Endothelial cell of umbilical vein (primary cell): ENCODE data around the gene GRK6. TPM values are rescaled to one million over a fixed set of nuclear protein-coding genes. Genes with fewer than 3 reads are reported as not detected.

Experiments
- BruUV-seq: library from RNA; stranded (reverse); fragments of 400-500 nt; replicated peaks from 2 replicates; lab custom pipeline; 2021; lab: Mats Ljungman, UMichigan
- CTCF ChIA-PET: fragments of 300-600, 350-600 bp; sonication (Branson Sonifier 250); formaldehyde crosslinking; loops from one replicate; lab custom pipeline; 2021; ENCODE audit warnings: antibody characterized with exemption, inconsistent platforms; lab: Charles Lee
- POLR2A ChIA-PET: fragments of 300-600, 350-600 bp; sonication (Branson Sonifier 250); formaldehyde crosslinking; loops from one replicate; lab custom pipeline; 2021; ENCODE audit warnings: antibody characterized with exemption, inconsistent platforms; lab: Charles Lee
- DNase-seq: peaks from one replicate; pipeline ENCODE4 v3.0.0-alpha.2; 2011; ENCODE audit warnings: low read depth, low spot score
- FAIRE-seq: peaks from 2 replicates; lab custom pipeline; 2011; peaks lifted over from hg19 to GRCh38; lab: Jason Lieb, UNC
- H2AFZ ChIP-seq: 2 replicates; pipeline ENCODE4 v1.6.0; 2012; ENCODE audit warnings: low read depth, low read length, control low read depth, inconsistent platforms
- H3K27ac ChIP-seq: 2 replicates; pipeline ENCODE4 v1.5.1; 2011; ENCODE audit warnings: low read depth, mild to moderate bottlenecking, control low read depth, low read length, moderate library complexity; ENCODE audit not compliant: insufficient read depth
- H3K27me3 ChIP-seq, 2 experiments: 2 replicates each; pipeline versions ENCODE4 v1.6.0 to v1.6.1; 2011; ENCODE audit warnings: low read length in 2 of 2, mixed read lengths in 1 of 2; ENCODE audit not compliant: control insufficient read depth in 2 of 2, insufficient read depth in 2 of 2
- H3K36me3 ChIP-seq, 2 experiments: 2 replicates in 1 of 2; 3 replicates in 1 of 2; pipeline ENCODE4 v1.5.1; 2011; ENCODE audit warnings: low read length in 2 of 2, mild to moderate bottlenecking in 1 of 2, moderate library complexity in 1 of 2; ENCODE audit not compliant: control insufficient read depth in 2 of 2, insufficient read depth in 2 of 2; ENCODE audit errors: extremely low read depth in 1 of 2
- H3K4me1 ChIP-seq: 3 replicates; pipeline ENCODE4 v1.5.1; 2011; ENCODE audit warnings: mild to moderate bottlenecking, low read length; ENCODE audit not compliant: control insufficient read depth, insufficient read depth; ENCODE audit errors: extremely low read depth
- H3K4me2 ChIP-seq: 2 replicates; pipeline ENCODE4 v1.6.1; 2011; ENCODE audit warnings: low read length, control low read depth, mixed read lengths; ENCODE audit not compliant: insufficient read depth
- H3K4me3 ChIP-seq, 3 experiments: fragments of 200-600 bp in 1 of 3; sonication (generic), shearing (Covaris generic) in 1 of 3; replicated peaks in 1 of 3; 2 replicates each; pipeline ENCODE4 v1.5.1; 2011 to 2016; ENCODE audit warnings: control low read depth in 3 of 3, low read length in 3 of 3, mild to moderate bottlenecking in 2 of 3, inconsistent platforms in 1 of 3, low read depth in 1 of 3, moderate library complexity in 1 of 3; ENCODE audit not compliant: insufficient read depth in 1 of 3
- H3K79me2 ChIP-seq: 2 replicates; pipeline ENCODE4 v1.6.0; 2012; ENCODE audit warnings: low read length, inconsistent platforms; ENCODE audit not compliant: control insufficient read depth, insufficient read depth
- H3K9ac ChIP-seq: replicated peaks from 2 replicates; pipeline ENCODE3; 2011; ENCODE audit warnings: low read length, control low read depth; ENCODE audit not compliant: insufficient read depth; ENCODE audit errors: extremely low read depth
- H3K9me1 ChIP-seq: replicated peaks from 3 replicates; pipeline ENCODE4 v1.6.0; 2011; ENCODE audit warnings: mild to moderate bottlenecking, low read length; ENCODE audit not compliant: control insufficient read depth, insufficient read depth; ENCODE audit errors: extremely low read depth
- H3K9me3 ChIP-seq: replicated peaks from 2 replicates; pipeline ENCODE4 v1.5.1; 2012; ENCODE audit warnings: low read length, inconsistent platforms; ENCODE audit not compliant: control insufficient read depth, insufficient read depth
- H4K20me1 ChIP-seq: replicated peaks from 2 replicates; pipeline ENCODE3; 2011; ENCODE audit warnings: mild to moderate bottlenecking, low read length; ENCODE audit not compliant: control insufficient read depth, insufficient read depth; ENCODE audit errors: extremely low read depth
- CTCF ChIP-seq, 2 donors: IDR thresholded peaks; 1 replicate in 1 of 2; 2 replicates in 1 of 2; pipeline ENCODE4 v1.5.1; 2011; ENCODE audit warnings: low read length in 2 of 2, mild to moderate bottlenecking in 2 of 2, moderate library complexity in 2 of 2, control low read depth in 1 of 2, inconsistent platforms in 1 of 2, low read depth in 1 of 2; ENCODE audit not compliant: insufficient read depth in 1 of 2; ENCODE audit errors: extremely low read depth in 1 of 2
- EZH2 ChIP-seq: IDR thresholded peaks from 2 replicates; pipeline ENCODE4 v1.6.1; 2012; ENCODE audit warnings: borderline replicate concordance, low read depth, mild to moderate bottlenecking, moderate library complexity, low read length, inconsistent platforms; ENCODE audit not compliant: severe bottlenecking
- FOS ChIP-seq: IDR thresholded peaks from 2 replicates; pipeline ENCODE4 v1.6.1; 2011; ENCODE audit warnings: mild to moderate bottlenecking, low read length, moderate library complexity, borderline replicate concordance; ENCODE audit not compliant: insufficient read depth
- GATA2 ChIP-seq: IDR thresholded peaks from 2 replicates; pipeline ENCODE4 v1.7.0; 2011; ENCODE audit warnings: low read depth, mild to moderate bottlenecking, moderate library complexity, mixed read lengths, low read length; ENCODE audit not compliant: insufficient read length, insufficient read depth
- JUN ChIP-seq: IDR thresholded peaks from 2 replicates; pipeline ENCODE4 v1.6.1; 2011; ENCODE audit warnings: borderline replicate concordance, low read depth; ENCODE audit not compliant: insufficient read length, insufficient read depth
- MAX ChIP-seq: IDR thresholded peaks from 2 replicates; pipeline ENCODE4 v1.6.1; 2011; ENCODE audit not compliant: insufficient read depth, insufficient read length
- MYC ChIP-seq: IDR thresholded peaks from one replicate; pipeline ENCODE4 v1.6.1; 2011; ENCODE audit warnings: mild to moderate bottlenecking, low read depth, low read length
- POLR2A ChIP-seq: IDR thresholded peaks from 2 replicates; pipeline ENCODE4 v1.6.1; 2012; ENCODE audit warnings: low read depth, mild to moderate bottlenecking, control low read depth, low read length
- POLR2AphosphoS5 ChIP-seq: IDR thresholded peaks from 2 replicates; pipeline ENCODE4 v1.6.1; 2012; ENCODE audit warnings: low read depth, mild to moderate bottlenecking, control low read depth, low read length, moderate library complexity; ENCODE audit not compliant: insufficient read depth
- dilution Hi-C: fragments of 300-500 bp; cut with MboI; formaldehyde crosslinking; loops from one replicate; pipeline ENCODE4 v1.15.0; 2019; ENCODE audit warnings: low sequenced_read_pairs; ENCODE audit not compliant: extremely low pct_ligation_motif_present
- intact Hi-C: fragments of 100-400 bp; cut with micrococcal nuclease; formaldehyde crosslinking; loops from one replicate; pipeline ENCODE4 v1.10.0; 2022
- polyA plus RNA-seq, 4 experiments: library from polyadenylated mRNA; depleted of rRNA in 3 of 4; stranded (reverse) in 3 of 4; unstranded in 1 of 4; fragments of >200 nt; gene quantifications; 2 replicates each; pipeline versions ENCODE4 v1.2.1 to v1.2.3, GENCODE V29; 2011 to 2012; ENCODE audit warnings: missing spikeins in 1 of 4
- total RNA-seq: library from RNA; stranded (reverse); gene quantifications from 2 replicates; pipeline ENCODE4 v1.2.3, GENCODE V29; 2021

GRK6 gene
- total and polyA plus RNA-seq, 2 donors (not counting 3 experiments of a cell fraction or from before 2014, with no cell fraction given): 28.9 to 36.4 TPM

- Histone ChIP-seq H3K9ac (peak overlapping the region; percentile 81), H4K20me1 (no peaks in the 10 kb centered on the region), H3K9me3 (no peaks in the 10 kb centered on the region), H3K4me1 (peaks cover 14% of the 10 kb centered on the region), H3K27ac (peak overlapping the region; percentile 52), H3K36me3 (peaks cover 0 to 11% of the 10 kb centered on the region in 2 experiments), H3K27me3 (no peaks in the 10 kb centered on the region), H3K79me2 (peaks cover 27% of the 10 kb centered on the region), H3K9me1 (no peaks in the 10 kb centered on the region), H3K4me2 (peak overlapping the region; percentile 86), H2AFZ (peak overlapping the region; percentile 8), H3K4me3 (peak overlapping the region; percentile 48 to 72 (median 61))
- intact Hi-C loops (loop anchor here (2.0 kb wide), 2 partner anchors 27 to 57 kb away; no protein-coding TSS in a partner anchor), dilution Hi-C loops (no loop called here)
- ChIA-PET POLR2A (interaction anchor here (0.8 to 1.8 kb wide), 2 partner anchors 12 to 70 kb away, joined by 3 to 4 read pairs; partner anchors contain the start of gene PDLIM7), CTCF (interaction anchor here (0.9 to 5.2 kb wide), 8 partner anchors 12 to 58 kb away, joined by 3 to 43 read pairs (median 10); partner anchors contain the start of gene PRR7)
- no peak for TF ChIP-seq FOS
- TF ChIP-seq EZH2: no peak
- no peak for TF ChIP-seq CTCF (IDR thresholded peaks at IDR 0.05; ENCODE audit: extremely low read depth in 1 of 2, insufficient read depth in 1 of 2, low read depth in 1 of 2, low read length in 2 of 2)
- no peak for TF ChIP-seq POLR2A
- no peak for TF ChIP-seq MYC
- no peak for TF ChIP-seq MAX
- no peak for TF ChIP-seq JUN
- peak; percentile 31 for TF ChIP-seq GATA2
- TF ChIP-seq POLR2AphosphoS5: no peak
- BruUV-seq: TSS peak; percentile 44
- DNase-seq: peak; percentile 13
- FAIRE-seq: peak; percentile 35
These were observed 841 bp downstream of the GRK6 start for GRCh38 chr5:177427211-177427822.
